GM18907 (cell line): Measurements from ENCODE around the gene TCEANC2.
"Not testable (repeated sequence)": the region's sequence is repeated elsewhere in the genome, so short reads cannot be mapped to it uniquely, and the experiment has no call there.

Experiments used
- ATAC-seq: cut with Tn5 transposase; IDR thresholded peaks from one replicate; pipeline ENCODE4 v1.9.1; 2021; ENCODE audit warnings: mild to moderate bottlenecking, moderate library complexity; ENCODE audit not compliant: unreplicated experiment

TCEANC2 gene

DNA sequence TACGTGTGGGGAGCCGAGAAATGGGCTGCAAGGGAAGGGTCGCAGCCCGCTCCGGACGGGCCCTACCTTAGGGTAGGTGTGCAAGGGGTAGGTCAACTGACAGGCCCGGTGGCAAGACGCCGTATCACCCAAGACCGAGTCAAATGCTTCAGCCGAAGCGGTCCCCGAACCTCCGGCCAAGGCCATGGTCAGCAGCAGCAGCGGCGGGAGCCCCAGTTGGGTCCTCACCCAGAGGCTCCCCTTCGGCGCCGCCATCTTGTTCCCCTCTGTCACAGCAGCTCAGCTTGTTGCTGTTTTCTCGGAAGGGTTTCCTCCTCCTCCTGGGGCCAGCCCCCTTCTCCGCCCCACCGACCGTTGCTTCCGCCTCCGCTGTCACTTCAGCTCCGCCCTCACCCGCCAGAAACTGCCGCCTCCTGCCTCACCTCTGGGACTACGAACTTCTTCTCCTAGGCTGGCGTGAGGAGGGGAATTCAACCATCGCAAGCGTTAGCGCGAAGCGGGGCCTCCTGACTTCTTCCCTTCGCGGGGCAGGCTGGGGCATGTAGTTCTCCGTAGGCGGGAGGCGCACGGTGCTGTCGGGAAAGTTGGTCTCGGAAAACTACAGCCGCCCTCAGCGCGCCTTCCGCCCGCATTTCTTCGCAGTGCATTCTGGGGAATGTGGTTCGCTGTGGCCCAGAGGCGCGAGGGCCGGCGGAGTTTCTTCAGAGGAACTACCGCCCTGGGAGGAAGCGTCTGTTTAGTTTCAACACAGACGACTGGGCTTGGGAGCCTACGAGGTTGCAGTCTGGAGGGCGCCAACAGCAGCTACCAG is at the start of gene TCEANC2, which contains the start of gene TMEM59:
TCEANC2 (plus strand) TSS at position 675 of the 811 bp plus-strand sequence. CDS start 815 bp downstream, outside the sequence.
TMEM59 (minus strand) TSS at position 271 of the 811 bp plus-strand sequence; CDS start at position 255, 16 bp downstream.
- ATAC-seq, result peak; percentile 95

DNA sequence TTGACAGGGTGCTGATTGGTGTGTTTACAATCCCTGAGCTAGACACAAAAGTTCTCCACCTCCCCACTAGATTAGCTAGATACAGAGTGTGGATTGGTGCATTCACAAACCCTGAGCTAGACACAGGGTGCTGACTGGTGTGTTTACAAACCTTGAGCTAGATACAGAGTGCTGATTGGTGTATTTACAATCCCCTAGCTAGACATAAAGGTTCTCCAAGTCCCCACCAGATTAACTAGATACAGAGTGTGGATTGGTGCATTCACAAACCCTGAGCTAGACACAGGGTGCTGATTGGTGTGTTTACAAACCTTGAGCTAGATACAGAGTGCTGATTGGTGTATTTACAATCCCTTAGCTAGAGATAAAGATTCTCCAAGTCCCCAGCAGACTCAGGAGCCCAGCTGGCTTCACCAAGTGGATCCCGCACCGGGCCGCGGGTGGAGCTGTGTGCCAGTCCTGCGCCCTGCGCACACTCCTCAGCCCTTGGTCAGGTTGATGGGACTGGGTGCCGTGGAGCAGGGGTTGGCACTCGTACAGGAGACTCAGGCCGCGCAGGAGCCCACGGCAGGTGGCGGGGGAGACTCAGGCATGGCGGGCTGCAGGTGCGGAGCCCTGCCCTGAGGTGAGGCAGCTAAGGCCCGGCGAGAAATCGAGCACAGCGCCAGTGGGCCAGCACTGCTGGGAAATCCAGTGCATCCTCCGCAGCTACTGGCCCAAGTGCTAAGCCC is 49.5 kb upstream of the TCEANC2 start:
- ATAC-seq, result not testable (repeated sequence)

DNA sequence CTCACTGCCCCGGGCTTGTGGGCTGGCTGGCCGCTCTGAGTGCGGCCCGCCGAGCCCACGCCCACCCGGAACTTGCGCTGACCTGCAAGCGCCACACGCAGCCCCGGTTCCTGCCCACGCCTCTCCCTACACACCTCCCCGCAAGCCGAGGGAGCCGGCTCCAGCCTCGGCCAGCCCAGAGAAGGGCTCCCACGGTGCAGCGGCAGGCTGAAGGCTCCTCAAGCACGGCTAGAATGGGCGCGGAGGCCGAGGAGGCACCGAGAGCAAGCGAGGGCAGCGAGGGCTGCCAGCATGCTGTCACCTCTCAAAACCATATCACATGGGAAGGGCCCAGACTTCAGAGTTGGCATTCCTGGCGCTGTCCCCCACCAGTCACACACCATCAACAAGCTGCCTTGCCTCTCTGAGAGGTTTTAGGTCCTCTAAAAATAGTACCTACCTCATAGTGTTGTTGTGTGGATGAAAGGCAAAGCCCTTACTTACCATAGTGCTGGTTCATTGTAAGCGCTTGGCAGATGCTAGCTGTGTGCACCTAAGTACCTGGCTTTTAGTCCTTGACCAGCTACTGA is 48.8 kb upstream of the TCEANC2 start:
- no peak for ATAC-seq

DNA sequence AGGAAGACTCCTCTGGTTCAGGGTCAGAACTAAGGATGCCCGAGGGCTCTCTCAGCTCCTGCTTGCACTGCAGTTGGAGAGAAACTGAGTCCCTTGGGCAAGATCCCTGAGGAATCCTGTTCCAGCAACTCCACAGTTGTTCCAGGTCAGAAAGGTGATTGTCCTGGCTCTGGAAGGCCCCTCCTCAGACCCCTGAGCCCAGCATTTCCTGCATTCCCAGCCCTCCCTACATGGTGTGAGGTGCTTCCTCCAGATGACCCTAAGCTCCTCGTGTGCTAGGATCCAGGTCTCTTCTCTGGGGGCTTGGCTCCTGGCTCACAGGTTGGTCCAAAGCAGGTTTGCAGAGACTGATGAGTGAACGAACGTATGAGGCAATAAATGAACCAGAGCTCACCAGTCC is 46.9 kb upstream of the TCEANC2 start:
- no peak for ATAC-seq

DNA sequence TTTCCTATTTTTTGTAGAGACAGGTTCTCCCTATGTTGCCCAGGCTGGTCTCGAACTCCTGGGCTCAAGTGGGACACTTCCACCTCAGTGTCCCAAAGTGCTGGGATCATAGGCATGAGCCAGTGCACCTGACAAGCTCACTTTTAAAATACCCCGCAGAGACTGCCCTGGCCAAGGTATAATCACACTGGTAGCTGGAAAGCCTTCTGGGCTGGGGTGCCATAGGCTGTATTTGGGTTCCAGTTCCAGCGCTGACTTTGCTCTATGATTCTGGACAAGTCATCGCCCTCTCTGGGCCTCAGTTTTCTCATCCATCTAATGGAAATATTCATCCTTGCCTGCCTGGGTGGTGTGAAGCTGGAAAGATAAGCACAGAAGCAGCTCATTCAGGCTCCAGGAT is 45.8 kb upstream of the TCEANC2 start:
- no peak for ATAC-seq

DNA sequence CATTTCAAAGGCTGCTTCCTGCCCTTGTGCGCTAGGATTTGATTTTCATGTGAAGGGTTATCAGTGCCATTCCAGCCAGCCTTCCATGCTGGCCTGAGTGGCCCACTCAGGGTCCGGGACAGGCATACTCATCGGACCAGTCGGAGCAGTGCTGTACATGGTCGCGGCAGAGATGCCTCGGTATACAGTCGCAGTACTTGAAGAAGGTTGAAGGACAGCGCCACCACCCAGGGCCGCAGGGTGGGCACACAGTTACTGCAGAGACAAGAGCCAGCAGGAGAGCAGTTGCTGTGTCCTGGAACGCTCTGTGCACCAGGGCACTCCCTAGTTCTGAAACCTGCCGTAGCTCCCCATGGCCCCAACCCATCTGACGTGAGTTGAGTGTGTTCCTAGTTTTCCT is 44.5 kb upstream of the TCEANC2 start:
- ATAC-seq, result no peak

DNA sequence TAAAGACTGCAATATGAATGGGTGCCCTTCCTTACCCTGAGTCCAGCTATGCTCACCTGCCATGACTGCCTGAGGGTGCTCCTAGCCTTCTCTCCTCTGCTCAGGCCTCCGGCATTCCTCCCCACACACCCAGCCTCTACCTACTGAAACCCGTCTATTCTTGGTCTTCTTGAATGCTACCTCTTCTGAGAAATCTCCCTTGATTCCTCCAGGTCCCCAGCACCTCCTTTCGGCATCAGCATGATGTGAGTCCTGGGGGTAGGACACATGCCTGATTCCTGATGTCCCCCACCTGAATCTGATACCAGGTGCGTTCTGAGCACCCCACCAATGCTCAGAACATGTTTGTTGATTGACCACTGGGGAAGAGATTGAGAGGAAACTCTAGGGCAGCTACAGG is 44.0 kb upstream of the TCEANC2 start:
- ATAC-seq, result no peak

DNA sequence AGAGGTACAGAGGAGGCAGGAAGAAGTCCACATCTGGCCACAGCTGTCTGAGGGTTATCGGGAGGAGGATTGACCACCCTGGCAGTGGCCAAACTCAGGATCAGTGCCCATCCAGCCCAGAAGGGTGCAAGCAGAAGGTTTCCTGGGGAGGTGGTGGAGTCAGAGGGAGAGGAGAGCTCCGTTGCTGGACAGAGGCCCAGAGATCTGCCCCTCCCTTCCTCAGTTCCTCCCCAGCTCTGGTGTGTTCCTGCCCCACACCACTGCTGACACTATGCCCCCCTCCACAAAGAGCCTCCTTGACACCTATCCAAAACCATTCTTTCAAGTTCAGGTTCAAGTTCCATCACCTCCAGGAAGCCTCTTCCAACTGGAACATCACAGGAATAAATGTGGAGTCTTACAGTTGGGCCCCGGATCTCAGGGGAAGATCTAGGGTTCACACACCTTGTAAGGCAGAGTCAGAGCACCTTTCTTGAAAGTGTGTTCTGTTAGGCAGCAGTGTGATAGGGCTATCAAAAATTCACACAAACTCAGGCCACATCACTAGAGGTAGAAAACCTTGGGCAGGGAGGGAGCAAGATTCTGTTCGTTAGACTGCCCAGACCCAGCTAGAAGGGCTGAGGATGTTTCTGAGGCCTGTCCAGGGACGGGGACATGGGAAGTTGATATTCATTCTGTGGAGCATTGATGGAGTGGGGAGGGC is 42.8 kb upstream of the TCEANC2 start:
- no peak for ATAC-seq

DNA sequence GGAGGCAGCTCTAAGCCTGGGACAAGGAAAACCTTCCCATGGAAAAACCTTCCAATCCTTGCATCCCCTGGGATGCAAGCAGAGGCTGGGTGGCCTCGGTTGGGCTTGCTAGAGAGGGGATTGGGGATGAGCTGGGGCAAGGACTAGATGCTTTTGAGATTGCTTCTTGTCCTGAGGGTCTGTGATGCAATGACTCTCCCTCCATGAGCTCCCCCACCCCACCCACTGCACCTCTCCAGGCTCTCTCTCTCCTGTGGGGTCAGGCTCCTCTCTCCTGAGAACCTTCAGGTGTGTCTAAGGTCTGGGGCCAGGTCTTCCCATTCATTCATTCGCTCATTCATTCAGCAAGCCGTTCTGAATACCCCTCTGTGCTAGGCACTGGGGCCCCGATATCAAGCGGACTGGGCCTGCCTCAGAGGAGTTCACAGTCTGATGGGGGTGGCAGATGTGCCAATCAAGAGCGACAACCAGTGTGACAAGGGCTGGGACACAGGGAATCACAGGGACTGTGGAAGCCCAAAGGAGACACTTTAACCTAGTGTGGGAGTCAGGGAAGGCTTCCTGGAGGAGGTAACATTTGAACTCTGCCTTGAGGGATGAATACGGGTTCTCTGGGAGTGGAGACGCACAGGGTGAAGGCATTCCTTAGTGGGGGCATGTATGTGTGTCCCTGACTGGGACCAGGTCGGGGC is 41.9 kb upstream of the TCEANC2 start:
- no peak for ATAC-seq

DNA sequence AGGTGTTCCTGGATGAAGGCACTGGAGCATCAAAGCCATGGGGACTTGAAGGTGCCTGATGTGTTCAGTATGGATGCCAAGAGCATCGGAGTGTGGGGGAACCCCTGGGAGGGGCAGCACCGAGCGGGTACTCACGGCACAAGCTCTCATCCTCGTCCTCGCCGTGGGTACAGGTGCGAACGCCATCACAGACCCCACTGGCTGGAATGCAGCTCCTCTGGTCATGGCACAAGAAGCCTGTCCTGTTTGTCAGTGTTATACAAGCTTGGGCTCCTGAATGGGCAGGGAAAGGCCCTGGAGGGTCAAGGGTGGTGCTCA is 41.4 kb upstream of the TCEANC2 start:
- ATAC-seq, result no peak

DNA sequence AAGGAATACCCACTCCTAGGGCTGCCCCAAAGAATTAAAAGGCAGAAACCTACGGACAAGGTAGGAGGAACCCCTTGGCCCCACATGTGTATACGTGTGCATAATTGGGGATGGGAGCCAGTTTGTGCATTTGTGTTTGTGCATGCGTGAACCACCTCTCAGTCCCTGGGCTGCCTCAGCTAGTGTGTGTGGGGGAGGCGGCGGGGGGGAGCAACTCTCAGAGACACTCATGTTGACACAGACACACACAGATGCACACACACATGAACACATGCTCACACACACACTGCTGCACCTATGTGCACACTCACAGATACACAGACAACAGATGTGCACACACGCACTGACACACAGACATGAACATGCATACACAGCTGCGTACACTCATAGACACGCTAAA is 40.5 kb upstream of the TCEANC2 start:
- ATAC-seq, result no peak

DNA sequence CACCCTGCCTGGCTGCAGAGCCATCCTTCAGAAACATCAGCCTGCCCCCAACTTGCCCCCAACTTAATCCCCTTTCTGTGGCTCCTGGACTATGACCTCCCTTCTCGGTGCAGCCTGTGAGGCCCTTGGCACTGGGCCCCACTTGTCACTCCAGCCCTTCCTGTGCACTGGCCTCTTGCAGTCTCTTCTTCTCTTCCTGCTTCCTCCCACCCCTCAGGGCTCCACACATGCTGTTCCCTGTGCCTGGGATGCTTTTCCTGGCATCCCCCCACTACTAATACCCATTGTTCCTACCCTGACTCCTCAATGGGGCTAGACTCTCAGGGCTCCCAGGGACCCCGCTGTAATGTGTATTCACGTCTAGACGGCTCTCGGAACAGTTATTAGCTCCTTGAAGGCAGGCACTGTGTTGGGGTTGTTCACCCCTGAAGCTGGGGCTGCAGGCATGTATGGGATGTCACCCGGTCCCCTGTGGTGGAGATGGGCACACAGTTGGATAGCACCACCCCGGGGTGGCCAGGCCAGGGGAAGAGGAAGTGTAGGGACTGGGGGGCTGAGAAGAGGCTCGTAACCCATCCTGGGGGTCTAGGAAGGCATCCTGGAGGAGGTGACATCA is 39.9 kb upstream of the TCEANC2 start:
- ATAC-seq, result no peak

DNA sequence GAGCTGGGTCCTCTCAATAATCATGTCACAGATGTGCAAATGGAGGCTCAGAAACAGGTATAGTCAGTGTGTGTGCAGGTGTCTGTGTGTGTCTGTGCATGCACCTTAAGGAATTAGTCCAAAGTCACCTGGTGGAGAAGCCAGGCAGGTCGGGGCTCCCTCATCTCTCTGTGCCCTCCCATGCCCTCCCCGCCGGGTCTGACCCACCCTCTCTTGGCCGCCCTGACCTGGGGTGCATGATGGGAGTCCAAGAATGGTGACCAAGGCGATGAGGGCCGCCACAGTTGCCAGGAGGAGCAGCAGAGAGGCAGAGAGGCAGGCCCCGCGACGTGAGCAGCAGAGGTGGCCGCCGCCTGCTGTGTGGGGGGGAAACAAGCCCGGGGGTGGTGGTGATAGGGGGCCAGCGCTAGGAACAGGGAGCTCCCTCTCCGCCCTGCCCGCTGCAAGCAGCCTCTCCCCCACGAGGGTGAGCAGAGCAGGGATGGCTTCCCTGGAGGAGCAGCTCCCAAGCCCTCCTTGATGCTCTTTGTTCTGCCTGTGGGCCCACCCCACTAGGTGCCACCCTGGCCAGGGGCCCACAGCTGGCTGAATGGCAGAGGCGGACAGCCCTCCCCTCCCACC is 39.3 kb upstream of the TCEANC2 start:
- no peak for ATAC-seq

DNA sequence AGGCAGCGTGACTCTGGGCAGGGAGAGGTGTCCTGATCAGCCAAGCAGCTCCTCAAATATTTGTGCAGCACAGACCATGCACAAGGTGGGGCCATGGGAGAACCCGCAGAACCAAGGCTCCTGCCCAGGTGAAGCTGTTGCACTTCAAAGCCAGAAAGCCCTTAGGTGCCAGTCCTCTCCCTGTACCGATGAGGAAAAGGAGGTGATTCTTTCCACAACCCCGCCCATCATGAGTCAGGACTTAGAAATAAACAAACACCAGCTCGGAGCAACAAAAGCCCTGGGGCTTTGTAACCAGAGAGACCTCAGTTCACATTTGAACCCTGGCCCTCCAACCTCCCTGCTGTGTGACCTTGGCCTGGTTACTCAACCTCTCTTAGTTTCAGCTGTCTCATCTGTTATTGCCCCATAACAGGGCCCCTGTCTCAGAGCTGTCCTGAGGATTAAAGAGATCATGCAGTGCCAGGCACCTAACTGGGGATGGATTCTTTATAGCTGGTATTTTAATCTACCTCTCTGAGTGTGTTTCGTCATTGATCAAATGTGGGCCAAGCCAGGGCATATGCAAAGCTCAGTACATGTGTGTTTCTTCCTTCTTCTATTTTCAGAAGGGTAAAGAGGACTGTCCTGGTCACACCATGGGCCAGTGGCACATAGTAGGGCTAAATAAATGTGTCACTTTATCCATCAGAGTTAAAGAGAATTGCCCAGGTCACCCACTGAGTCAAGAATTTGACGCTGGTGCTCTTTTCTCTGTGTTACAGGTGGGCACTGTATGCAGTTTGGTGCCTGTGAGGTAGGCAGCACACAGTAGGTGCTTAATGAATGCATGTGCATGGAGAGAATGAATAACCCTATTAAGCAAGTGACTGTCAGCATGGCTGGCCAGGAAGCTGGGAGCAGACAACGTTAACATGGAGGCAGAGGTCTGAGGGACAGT is 36.8 kb upstream of the TCEANC2 start:
- ATAC-seq, result no peak

DNA sequence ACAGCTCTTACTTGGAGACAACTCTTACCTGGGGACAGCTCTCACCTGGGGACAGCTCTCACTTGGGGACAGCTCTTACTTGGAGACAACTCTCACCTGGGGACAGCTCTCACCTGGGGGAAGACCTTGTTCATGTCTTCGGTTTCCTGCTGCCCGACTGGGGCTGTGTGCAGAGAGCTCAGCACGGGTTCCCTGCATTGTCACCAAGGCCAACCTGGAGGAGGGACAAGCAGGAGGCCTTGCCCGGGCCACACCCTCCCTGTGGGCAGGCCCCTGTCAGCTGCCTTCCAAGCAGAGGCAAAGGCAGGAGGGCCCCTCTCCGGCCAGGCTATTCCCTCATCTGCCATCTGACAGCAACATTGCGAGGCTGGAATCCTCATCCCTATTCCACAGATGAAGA is 35.4 kb upstream of the TCEANC2 start, which contains the start of gene LDLRAD1:
LDLRAD1 (minus strand) TSS at position 208 of the 400 bp plus-strand sequence; CDS start at position 134, 74 bp downstream.
- no peak for ATAC-seq

DNA sequence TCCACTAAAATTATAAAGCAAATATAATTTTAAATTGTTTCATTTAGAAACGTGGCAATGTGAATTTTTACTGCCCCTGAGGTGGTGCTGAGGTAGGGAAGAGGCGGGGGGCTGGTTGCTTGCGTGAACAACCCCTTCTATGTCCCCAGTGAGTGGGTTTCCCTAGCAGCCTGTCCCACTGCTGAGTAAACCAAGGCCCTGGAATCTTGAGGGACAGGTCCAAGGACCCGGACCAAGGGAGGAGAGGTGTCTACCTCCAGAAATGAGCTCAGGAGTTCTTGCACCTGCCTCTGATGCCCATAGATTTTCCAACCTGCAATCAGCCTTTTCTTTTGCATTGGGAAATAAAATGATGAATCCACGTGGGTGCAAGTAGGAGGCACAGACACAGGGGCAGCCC is 34.8 kb upstream of the TCEANC2 start:
- no peak for ATAC-seq

DNA sequence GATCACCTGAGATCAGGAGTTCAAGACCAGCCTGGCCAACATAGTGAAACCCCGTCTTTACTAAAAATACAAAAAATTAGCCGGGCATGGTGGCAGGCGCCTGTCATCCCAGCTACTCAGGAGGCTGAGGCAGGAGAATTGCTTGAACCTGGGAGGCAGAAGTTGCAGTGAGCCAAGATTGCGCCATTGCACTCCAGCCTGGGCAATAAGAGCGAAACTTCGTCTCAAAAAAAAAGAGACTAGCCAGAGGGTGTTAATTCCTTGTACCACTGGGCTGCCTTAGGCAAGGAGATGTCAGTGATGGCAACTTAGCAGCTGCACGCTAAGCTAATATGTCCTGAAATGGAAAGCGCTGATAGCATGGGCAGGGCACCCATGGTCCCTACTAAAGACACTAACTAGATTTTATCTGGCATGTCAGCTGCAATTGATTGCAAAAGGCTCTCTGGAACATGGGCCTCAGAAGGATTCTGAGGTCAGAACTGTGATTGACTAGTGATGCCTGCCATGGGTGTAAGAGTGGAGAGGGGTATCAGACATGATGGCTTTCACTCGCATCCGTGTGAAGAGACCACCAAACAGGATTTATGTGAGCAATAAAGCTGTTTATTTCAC is 33.7 kb upstream of the TCEANC2 start:
- ATAC-seq, result not testable (repeated sequence)

DNA sequence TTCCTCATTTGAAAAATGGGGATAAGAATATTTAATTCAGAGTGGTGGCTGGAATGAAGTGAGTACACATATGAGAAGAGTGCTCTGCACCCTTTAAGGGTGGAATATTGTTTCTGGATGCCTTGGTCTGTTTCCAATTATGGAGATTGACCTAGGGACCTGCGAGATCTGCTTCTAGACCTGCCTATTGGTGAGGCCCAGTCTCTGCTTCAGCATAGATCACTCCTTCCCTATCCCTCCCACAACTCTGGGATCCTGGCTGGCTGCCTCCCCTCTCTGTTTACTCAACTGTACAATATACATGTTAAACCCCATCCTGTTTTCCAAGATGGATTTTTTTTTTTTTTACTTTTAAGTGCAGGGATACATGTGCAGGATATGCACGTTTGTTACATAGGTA is 29.1 kb upstream of the TCEANC2 start:
- no peak for ATAC-seq
